HG03139 (cell line): ENCODE measurements around the gene PRORP.
"Not testable (repeated sequence)": the region's sequence is repeated elsewhere in the genome, so short reads cannot be mapped to it uniquely, and the experiment has no call there.

ENCODE experiments used
- ATAC-seq: cut with Tn5 transposase; IDR thresholded peaks from one replicate; pipeline ENCODE4 v1.9.1; 2021; ENCODE audit not compliant: unreplicated experiment

PRORP gene

GRCh38 chr14:35121887-35122695, at the start of gene PRORP, which contains the start of gene PPP2R3C:
TSS of gene PRORP (plus strand) at chr14:35122552. CDS start at chr14:35123246, 694 bp downstream.
TSS of gene PPP2R3C (minus strand) at chr14:35121990. CDS start at chr14:35121959, 31 bp downstream.
- peak; percentile 80 for ATAC-seq

- ATAC-seq = no peak
Measured at GRCh38 chr14:35073486-35073885, 48.9 kb upstream of the PRORP start.

GRCh38 chr14:35078082-35078481, 44.3 kb upstream of the PRORP start:
- no peak for ATAC-seq

GRCh38 chr14:35079742-35080141, 42.6 kb upstream of the PRORP start:
- no peak for ATAC-seq

- no peak for ATAC-seq
Measured at GRCh38 chr14:35083530-35084150, 38.7 kb upstream of the PRORP start.

GRCh38 chr14:35085441-35085840, 36.9 kb upstream of the PRORP start:
- ATAC-seq = no peak

- no peak for ATAC-seq
Measured at GRCh38 chr14:35088514-35088913, 33.8 kb upstream of the PRORP start.

- not testable (repeated sequence) for ATAC-seq
Measured at GRCh38 chr14:35094645-35095044, 27.7 kb upstream of the PRORP start.

GRCh38 chr14:35107866-35108265, 14.5 kb upstream of the PRORP start:
- no peak for ATAC-seq

- no peak for ATAC-seq
Measured at GRCh38 chr14:35112641-35113040, 9.7 kb upstream of the PRORP start.

GRCh38 chr14:35113308-35113950, 8.9 kb upstream of the PRORP start:
- ATAC-seq = no peak

- no peak for ATAC-seq
Measured at GRCh38 chr14:35114036-35114435, 8.3 kb upstream of the PRORP start.

GRCh38 chr14:35116242-35116641, 6.1 kb upstream of the PRORP start:
- ATAC-seq = no peak

- no peak for ATAC-seq
Measured at GRCh38 chr14:35117112-35117511, 5.2 kb upstream of the PRORP start.

- ATAC-seq = no peak
Measured at GRCh38 chr14:35121026-35121886, 1.1 kb upstream of the PRORP start.

GRCh38 chr14:35122696-35123387, 490 bp downstream of the PRORP start:
- ATAC-seq = no peak

GRCh38 chr14:35123388-35123703, 994 bp downstream of the PRORP start:
- no peak for ATAC-seq

GRCh38 chr14:35124127-35124526, 1.8 kb downstream of the PRORP start:
- no peak for ATAC-seq

- no peak for ATAC-seq
Measured at GRCh38 chr14:35133542-35134328, 11.4 kb downstream of the PRORP start.
